ENCODE data around the gene BCAR3.

BCAR3 gene

DNA sequence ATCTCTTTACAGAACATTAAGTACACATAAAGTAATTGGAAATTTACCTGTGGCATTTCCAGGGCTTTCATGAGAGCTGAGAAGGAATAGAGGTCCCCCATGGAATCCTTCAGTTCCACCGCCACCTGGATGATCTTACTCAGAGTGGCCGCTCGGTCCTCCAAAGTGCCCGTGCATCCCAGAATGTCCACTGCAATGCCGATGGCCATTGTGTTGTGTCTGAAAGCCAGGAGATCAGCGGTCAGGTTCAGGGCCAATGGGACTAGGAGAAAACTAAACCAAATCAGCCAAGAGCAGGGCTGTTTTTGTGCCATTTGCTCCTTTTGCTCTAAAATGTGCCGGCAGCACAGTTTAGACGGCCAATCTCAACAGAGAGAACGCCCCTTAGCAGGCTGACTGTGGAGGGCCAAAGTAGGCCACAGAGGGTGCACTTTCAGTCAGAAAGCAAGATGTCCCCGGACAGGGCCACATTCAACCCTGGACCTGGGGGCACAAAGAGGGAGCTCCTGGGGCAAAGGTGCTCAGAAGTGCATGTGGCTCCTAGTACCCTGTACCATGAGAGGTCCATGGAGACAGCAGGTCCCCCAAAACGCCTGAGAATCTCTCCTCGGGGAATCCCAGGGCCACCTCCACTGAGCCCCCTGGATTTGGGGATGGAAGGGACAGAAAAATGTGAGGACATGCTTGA lies 109.9 kb downstream of the BCAR3 start:
- H2AFZ ChIP-seq (ENCODE audit: low read depth, low read length, severe bottlenecking) = no peak overlapping the region
- H3K9ac ChIP-seq (ENCODE audit: low read length) = no peak overlapping the region
- no peaks in the 10 kb centered on the region for H4K20me1 ChIP-seq (ENCODE audit: low read depth, low read length)
- no peaks in the 10 kb centered on the region for H3K36me3 ChIP-seq (ENCODE audit: low read length)
- no peaks in the 10 kb centered on the region for H3K9me3 ChIP-seq (ENCODE audit: insufficient read depth, low read length)
- no peak overlapping the region for H3K4me2 ChIP-seq (ENCODE audit: low read depth, low read length, poor library complexity, severe bottlenecking)
- H3F3A ChIP-seq (ENCODE audit: insufficient read depth) = no peaks in the 10 kb centered on the region
- no peaks in the 10 kb centered on the region for H3K79me2 ChIP-seq (ENCODE audit: insufficient read depth, low read length)
- no peak overlapping the region for H3K4me3 ChIP-seq (ENCODE audit: insufficient read depth, low read length, poor library complexity, severe bottlenecking)
- H3K9me2 ChIP-seq (replicated peaks; ENCODE audit: insufficient read depth, low read length) = no peaks in the 10 kb centered on the region
- H3K27me3 ChIP-seq (ENCODE audit: low read length) = no peaks in the 10 kb centered on the region
- H3K27ac ChIP-seq (ENCODE audit: low read depth, low read length) = no peak overlapping the region
- no peak for TF ChIP-seq EZH2phosphoT487 (conservative IDR thresholded peaks at IDR 0.05; ENCODE audit: low read length)
- TF ChIP-seq, protein P1, sequence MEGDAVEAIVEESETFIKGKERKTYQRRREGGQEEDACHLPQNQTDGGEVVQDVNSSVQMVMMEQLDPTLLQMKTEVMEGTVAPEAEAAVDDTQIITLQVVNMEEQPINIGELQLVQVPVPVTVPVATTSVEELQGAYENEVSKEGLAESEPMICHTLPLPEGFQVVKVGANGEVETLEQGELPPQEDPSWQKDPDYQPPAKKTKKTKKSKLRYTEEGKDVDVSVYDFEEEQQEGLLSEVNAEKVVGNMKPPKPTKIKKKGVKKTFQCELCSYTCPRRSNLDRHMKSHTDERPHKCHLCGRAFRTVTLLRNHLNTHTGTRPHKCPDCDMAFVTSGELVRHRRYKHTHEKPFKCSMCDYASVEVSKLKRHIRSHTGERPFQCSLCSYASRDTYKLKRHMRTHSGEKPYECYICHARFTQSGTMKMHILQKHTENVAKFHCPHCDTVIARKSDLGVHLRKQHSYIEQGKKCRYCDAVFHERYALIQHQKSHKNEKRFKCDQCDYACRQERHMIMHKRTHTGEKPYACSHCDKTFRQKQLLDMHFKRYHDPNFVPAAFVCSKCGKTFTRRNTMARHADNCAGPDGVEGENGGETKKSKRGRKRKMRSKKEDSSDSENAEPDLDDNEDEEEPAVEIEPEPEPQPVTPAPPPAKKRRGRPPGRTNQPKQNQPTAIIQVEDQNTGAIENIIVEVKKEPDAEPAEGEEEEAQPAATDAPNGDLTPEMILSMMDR (IDR thresholded peaks at IDR 0.05; ENCODE audit: insufficient read depth, low read length, poor library complexity, severe bottlenecking) = no peak

DNA sequence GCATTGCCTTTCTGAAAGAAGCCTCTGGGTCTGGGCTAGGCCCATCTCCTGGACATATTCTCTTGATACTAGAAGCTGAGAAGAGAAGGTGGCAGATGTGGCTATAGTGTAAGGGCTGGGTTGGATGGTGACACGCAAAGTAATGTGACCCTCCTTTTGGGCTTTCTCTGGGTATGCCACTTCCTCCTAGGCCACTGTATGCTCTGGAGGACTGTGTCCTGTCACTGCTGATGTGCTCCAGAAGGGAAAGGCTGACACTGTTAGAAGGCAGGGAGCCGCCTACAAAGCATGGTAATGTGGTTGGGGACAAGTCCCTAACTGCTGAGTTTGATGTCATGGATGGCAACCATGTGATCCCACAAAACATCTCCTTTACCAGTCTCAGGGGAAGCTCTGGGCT lies 112.1 kb downstream of the BCAR3 start:
- Histone ChIP-seq H3K27ac (ENCODE audit: low read depth, low read length) (no peak overlapping the region), H3K9me2 (replicated peaks; ENCODE audit: insufficient read depth, low read length) (no peaks in the 10 kb centered on the region), H2AFZ (ENCODE audit: low read depth, low read length, severe bottlenecking) (no peak overlapping the region), H3K9me3 (ENCODE audit: insufficient read depth, low read length) (no peaks in the 10 kb centered on the region), H4K20me1 (ENCODE audit: low read depth, low read length) (no peaks in the 10 kb centered on the region), H3K4me2 (ENCODE audit: low read depth, low read length, poor library complexity, severe bottlenecking) (no peak overlapping the region), H3F3A (ENCODE audit: insufficient read depth) (no peaks in the 10 kb centered on the region), H3K27me3 (ENCODE audit: low read length) (no peaks in the 10 kb centered on the region), H3K36me3 (ENCODE audit: low read length) (no peaks in the 10 kb centered on the region), H3K9ac (ENCODE audit: low read length) (no peak overlapping the region), H3K79me2 (ENCODE audit: insufficient read depth, low read length) (no peaks in the 10 kb centered on the region), H3K4me3 (ENCODE audit: insufficient read depth, low read length, poor library complexity, severe bottlenecking) (no peak overlapping the region)
- TF ChIP-seq, protein P1 (IDR thresholded peaks at IDR 0.05; ENCODE audit: insufficient read depth, low read length, poor library complexity, severe bottlenecking) = no peak
- TF ChIP-seq EZH2phosphoT487 (conservative IDR thresholded peaks at IDR 0.05; ENCODE audit: low read length) = no peak

DNA sequence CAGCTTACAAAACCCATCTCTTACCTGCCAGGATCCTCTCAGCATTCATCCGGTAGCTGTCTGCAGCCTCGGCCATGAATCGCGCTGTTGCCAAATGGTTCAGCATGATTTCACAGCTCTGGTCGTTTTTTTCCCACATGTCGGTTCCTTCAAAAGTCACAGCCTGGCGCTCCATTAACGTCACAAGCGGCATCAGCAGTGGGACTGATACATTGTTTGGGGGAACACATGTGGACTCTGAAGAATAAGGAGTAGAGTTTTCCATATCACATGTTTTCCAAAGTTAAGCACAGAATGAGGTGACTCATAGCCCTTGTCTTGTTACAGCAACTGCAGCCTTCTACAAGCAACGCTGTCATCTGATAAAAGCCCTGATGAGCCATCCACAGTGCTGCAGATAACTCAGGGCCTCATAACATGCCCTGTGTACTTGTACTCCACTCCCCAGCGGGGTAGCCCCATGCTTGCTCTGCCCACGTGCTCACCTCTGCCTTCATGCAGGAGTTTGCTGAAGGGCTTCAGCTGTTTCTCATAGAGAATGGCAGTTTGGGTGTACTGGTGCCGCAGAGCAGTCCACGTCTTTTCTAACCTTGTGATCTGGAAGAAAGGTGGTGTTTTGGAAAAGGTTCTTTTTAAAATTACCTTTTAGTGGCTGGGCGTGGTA lies 114.2 kb downstream of the BCAR3 start:
- Histone ChIP-seq H4K20me1 (ENCODE audit: low read depth, low read length) (no peaks in the 10 kb centered on the region), H3K27me3 (ENCODE audit: low read length) (no peaks in the 10 kb centered on the region), H3K4me3 (ENCODE audit: insufficient read depth, low read length, poor library complexity, severe bottlenecking) (no peak overlapping the region), H3K27ac (ENCODE audit: low read depth, low read length) (no peak overlapping the region), H3K9me2 (replicated peaks; ENCODE audit: insufficient read depth, low read length) (no peaks in the 10 kb centered on the region), H3K9me3 (ENCODE audit: insufficient read depth, low read length) (no peaks in the 10 kb centered on the region), H3F3A (ENCODE audit: insufficient read depth) (no peaks in the 10 kb centered on the region), H3K79me2 (ENCODE audit: insufficient read depth, low read length) (no peaks in the 10 kb centered on the region), H3K4me2 (ENCODE audit: low read depth, low read length, poor library complexity, severe bottlenecking) (no peak overlapping the region), H2AFZ (ENCODE audit: low read depth, low read length, severe bottlenecking) (no peak overlapping the region), H3K9ac (ENCODE audit: low read length) (no peak overlapping the region), H3K36me3 (ENCODE audit: low read length) (no peaks in the 10 kb centered on the region)
- TF ChIP-seq, protein P1 (IDR thresholded peaks at IDR 0.05; ENCODE audit: insufficient read depth, low read length, poor library complexity, severe bottlenecking) = no peak
- no peak for TF ChIP-seq EZH2phosphoT487 (conservative IDR thresholded peaks at IDR 0.05; ENCODE audit: low read length)

All from SU-DHL-6 (cell line).